GM19099 (cell line): ENCODE data around the gene PLB1.

Experiments used
- POLR2A ChIP-seq: IDR thresholded peaks from 3 replicates; pipeline ENCODE4 v1.6.1; 2011; ENCODE audit warnings: low read depth; ENCODE audit not compliant: insufficient read length; ENCODE audit errors: extremely low read depth

PLB1 gene

DNA sequence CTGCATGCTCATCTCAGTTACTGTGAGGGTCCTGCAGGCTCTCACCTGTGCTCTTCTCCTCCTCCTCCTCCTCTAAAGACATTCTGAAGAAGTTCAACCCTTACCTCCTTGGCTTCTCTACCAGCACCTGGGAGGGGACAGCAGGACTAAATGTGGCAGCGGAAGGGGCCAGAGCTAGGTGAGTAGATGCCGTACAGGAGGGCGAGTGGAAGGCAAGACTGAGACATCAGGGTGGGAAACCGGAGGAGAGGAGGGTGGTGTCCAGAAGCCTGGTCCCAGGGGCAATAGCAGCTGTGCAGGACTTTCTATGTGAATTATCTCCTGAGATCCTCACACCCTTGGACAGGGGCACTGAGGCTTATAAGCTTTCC, 124.9 kb downstream of the PLB1 start:
- TF ChIP-seq POLR2A = no peak

DNA sequence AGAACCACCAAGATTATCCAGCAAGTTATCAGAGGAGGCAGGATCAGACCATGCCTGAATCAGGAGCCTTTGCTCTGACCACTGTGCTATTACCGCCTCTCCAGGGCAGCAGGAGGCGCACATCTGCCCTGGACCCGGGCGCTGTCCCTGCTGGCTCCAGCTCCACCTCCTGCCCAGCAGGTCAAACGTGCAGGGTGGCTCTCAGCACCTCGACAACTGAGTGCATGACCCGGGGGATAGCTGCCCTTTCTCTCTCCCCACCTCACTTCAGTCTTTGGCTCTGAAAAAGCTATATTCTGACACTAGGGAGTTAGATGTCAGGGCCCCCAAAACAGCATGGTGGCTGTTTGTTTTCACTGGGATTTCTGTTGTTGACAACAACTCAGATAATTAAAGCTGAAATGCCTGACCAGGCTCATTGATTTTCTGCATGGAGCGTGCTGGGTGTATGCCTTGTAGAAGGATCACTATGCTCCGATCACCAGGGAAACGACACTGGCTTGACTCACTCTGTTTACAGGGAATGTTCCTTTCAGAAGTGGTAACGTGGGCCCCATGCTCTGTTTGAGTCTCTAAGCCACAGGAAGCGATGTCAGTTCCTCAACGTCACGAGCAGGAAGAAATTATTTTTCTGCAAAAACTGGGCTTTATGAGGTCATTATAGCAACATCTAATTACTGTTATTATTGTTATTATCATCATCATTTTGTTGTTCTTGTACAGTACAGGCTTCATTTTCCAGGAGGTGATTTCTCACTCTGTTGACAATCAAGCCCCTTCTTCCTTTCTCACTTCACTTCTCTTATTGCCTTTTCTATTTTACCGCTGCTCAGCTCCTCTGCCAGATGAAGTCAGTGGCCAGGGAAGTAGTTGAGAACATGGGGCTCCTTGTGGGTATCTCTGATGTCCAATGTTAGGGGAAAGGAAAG, 125.6 kb downstream of the PLB1 start:
- no peak for TF ChIP-seq POLR2A

DNA sequence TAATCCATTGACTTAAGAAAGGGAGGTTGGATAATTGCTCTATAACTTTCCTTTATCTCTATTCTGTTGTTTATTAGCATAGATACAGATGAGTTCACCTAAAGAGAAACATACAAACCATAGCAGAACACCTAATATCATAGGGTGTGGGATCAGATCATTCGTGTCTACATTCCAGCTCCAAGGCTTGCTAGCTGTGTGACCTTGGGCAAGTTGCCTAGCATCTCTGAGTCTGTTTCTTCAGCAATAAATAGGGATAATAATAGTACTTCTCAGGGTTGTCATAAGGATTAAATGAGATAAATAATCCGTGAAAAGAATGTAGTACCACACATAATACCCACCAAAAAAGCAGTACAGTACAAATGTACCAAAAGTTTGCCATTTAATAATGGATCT, 126.2 kb downstream of the PLB1 start:
- TF ChIP-seq POLR2A = no peak

DNA sequence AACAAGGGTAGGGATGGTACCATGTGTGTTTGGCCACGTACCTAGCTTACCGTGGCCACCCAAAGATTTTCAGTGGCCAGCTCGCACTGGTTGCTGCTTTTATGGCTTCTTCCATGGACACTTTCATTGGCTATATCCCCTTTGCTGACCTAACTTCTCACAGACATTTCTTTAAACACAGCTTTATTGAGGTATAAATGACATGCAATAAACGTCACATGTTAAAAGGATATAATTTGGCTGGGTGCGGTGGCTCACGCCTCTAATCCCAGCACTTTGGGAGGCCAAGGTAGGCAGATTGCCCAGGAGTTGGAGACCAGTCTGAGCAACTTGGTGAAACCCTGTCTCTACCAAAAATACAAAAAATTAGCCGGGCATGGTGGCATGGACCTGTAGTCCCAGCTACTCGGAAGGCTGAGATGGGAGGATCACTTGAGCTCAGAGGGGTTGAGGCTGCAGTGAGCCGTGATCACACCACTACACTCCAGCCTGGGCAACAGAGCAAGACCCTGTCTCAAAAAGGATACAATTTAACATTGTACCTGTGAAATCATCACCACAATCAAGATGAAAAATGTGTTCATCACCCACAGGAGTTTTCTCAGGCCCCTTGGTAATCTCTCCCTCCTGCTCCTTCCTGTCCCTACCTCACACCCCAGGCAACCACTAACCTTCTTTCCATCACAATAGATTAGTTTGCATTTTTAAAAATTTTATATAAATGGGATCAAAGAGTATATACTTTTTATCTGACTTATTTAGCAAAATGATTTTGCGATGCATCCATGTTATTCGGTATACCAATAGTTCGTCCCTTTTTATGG, 127.9 kb downstream of the PLB1 start:
- no peak for TF ChIP-seq POLR2A

DNA sequence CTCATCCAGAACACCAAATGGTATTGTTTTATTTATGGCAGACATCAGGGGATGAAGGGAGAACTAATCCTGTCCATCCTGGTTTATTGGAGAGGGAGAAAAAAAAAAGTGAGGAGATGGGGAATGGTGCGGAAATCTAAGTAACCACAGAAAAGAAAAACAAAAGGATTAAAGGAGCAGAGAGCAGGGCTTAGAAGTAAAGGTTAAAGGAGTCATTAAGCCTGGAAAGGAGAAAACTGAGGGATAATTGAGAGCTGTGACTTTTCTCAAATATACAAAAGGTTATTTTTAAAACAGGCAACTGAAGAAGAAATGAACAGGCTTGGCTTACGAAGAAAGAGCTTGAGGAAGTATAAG, 128.6 kb downstream of the PLB1 start:
- TF ChIP-seq POLR2A = no peak

DNA sequence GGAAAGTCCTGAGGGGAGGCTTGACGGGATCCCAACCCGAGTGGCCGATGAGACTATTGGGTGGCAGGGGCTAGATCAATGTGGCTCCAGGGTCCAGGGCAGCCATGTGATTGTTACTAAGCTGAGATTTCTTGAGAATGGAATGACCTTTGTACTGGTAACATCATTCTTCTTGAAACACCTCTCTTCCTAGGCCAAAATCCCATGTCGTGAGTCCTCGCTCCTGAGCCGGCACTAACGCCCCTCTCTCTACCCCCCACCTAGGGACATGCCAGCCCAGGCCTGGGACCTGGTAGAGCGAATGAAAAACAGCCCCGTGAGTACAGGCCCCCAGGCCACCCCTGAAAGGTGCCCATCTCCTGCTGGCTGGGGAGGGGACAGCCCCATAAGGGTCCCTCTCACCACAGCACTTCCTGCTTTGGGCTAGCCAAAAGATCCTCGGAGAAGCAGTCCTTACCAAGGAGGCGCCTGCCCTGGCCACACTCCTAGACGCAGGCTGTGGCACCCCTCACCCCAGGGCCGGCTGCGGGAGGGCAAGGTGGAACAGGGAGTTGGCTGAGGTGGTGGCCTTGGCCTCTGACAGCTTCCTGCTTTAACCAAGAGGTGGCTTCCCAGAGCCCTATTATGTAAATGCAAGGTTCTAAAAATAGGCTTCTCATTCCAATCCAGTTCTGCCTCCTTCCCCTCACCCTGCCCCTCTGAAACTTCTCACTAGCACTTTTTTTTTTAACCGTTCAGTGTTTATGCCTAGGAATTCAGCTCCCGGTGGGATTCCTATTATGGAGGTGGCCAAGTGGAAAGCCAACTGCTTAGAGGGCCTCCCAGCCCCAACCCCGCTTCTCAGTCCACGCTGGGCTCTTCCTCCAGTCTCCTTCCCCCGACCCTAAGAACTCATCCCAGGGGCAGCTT, 129.2 kb downstream of the PLB1 start:
- TF ChIP-seq POLR2A = no peak

DNA sequence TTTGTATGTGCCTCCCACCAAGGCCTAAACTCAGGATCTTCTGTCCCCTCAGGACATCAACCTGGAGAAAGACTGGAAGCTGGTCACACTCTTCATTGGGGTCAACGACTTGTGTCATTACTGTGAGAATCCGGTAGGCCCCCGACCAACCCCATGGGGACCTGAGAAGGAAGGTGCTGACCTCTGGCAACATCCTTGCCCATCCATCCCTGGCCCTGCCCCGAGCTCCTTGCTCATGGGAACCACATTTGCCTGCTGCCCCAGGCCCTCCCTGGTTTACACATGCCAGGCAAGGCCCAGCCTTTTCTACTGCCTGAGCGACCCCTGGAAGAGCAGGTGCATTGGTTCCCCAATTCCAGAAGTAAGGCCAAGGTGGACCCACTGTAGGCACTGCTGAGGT, 130.5 kb downstream of the PLB1 start:
- TF ChIP-seq POLR2A = no peak

DNA sequence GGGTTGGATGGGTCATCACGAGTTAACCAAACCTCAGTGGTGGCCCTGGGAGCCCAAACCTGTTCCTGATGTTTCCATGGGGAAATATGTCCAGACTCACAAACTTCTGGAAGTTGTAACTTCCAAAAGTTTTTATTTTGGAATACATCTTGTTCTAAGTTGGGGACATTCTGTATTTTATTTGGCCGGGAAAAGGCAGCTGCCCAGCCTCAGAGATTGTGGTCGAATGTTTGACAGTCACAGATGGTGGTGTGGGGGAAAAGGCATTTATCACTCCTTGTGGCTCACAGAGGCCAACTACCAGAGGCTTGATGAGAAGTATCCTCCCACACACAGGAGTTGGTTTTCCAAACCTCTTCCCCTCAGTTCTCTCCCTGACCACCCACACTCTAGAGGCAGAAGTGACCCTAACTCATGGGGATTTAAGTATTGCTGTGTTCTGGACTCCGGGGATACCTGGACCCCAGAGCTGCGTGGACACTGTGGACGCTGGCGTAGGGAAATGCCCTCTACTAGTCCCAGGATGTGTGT, 131.1 kb downstream of the PLB1 start:
- no peak for TF ChIP-seq POLR2A

DNA sequence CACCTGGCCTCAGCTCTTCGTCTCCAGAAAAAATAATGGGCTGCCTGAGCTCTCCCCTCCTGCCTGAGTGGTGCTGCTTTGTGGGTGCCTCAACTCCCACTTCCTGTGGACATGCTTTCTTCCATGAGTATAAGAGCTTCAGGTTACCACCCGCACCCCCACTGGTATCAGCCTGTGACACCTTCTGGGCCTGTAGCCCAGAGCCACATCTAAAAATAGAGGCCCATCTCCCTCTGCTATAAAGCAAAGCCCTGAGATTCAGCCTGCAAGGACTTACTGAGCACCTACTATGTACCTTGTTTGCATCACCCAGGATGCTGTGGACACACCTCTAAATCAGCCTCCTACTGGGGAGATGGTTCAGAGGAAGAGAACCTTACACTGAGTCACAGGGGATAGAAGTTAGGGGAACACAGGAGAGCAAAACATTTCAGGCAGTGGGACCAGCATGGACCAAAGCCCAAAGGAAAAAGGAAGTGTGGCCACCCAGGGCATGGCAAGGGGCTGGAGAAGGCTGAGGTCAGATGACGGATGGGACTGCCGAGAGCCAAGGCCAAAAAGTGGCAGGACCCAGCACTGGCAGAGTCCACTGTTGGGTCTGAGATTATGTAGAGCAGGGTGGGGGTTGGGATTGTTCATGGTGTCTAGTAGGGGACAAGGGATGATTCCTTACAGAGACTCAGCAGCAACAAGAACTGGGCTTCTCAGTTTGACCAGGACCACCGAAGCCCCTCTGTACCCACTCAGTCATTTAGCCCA, 132.0 kb downstream of the PLB1 start:
- no peak for TF ChIP-seq POLR2A

DNA sequence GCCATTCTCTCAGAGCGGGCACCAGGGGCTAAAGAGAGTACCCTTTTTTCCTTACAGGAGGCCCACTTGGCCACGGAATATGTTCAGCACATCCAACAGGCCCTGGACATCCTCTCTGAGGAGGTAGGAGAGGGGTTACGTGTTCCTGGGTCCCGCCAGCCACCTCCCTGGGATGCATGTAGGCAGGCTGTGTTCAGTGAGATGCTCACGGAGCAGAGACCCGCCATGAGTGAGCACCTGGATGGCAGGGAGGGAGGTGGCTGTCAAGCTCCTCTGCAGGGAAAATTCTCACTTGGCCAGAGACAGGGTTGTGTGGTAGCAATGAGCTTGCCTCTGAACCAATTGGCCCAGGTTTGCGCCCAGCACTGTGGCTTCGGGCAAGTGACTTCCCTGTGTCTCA, 132.6 kb downstream of the PLB1 start:
- TF ChIP-seq POLR2A = no peak

DNA sequence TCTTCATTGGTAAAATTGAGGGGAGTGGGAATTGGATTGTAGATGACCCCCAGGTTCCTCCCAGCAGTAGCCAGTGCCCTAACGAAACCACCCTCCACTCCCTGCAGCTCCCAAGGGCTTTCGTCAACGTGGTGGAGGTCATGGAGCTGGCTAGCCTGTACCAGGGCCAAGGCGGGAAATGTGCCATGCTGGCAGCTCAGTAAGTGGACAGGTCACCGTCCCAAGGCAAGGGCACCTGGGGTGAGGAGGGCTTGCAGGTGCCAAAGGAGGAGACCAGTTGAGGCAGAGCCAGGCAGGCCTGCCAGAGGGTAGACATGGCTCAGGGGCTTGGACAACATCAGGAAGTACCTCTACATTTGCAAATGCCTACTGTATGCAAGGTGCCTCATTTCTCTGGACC, 133.1 kb downstream of the PLB1 start:
- TF ChIP-seq POLR2A = no peak

DNA sequence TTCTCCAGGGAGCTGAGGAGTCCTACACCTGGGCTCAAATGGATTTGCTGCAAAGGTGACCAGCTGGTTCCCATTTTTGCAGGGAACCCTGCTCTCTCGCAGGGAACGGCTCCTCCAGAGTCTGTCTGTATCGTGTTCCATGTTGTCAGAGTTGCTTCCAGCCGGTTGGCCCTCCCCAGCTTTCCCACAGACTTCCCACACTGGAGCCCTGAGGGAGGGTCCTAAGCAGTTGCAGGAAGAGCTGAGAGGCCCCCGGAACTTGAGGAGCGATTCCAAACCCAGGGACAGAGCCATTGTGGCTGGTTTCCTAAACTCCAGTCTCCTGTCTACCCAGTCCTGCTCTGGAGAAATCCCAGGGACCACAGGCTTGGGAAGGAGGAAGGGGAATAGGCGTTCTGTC, 134.1 kb downstream of the PLB1 start:
- no peak for TF ChIP-seq POLR2A

DNA sequence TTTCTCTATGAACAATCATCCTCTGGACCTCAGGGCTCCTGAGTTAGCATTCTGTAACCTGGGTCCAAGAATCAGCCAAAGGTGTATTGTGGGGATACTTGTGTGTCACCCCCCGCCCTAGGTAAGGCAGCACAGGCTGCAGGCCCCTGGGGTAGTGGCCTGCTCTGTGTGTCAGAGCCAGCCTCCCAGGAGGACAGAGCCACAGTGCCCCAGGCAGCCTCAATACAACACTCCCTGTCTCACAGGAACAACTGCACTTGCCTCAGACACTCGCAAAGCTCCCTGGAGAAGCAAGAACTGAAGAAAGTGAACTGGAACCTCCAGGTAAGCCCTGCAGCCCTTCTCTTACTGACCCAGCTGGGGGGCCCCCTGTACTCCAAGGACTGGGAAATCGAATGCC, 134.5 kb downstream of the PLB1 start:
- no peak for TF ChIP-seq POLR2A
